ENCODE results near the gene DICER1. TPM values are rescaled to one million over a fixed set of nuclear protein-coding genes. Genes with fewer than 3 reads are reported as not detected.
A peak's percentile ranks its signal among the peaks of the same experiment; 100 is the strongest.
"Not testable (repeated sequence)": the region's sequence is repeated elsewhere in the genome, so short reads cannot be mapped to it uniquely, and the experiment has no call there.

The DICER1 gene
- total RNA-seq, 1 donor from 2014 or later, result 64.0 TPM

GRCh38 chr14:95182379-95182778, 25.1 kb upstream of the DICER1 start:
- no peak for DNase-seq (ENCODE audit: low spot score)
- Mint-ChIP-seq H3K4me1 (ENCODE audit: low read depth) (peaks cover 4% of the 10 kb centered on the region), H3K27ac (no peak overlapping the region), H3K4me3 (ENCODE audit: low read depth) (no peak overlapping the region), H3K27me3 (ENCODE audit: low read depth) (peaks cover 19% of the 10 kb centered on the region), H3K36me3 (ENCODE audit: low read depth) (no peaks in the 10 kb centered on the region), H3K9me3 (no peaks in the 10 kb centered on the region)
- intact Hi-C loops (cut with micrococcal nuclease), result no loop called here

DNA sequence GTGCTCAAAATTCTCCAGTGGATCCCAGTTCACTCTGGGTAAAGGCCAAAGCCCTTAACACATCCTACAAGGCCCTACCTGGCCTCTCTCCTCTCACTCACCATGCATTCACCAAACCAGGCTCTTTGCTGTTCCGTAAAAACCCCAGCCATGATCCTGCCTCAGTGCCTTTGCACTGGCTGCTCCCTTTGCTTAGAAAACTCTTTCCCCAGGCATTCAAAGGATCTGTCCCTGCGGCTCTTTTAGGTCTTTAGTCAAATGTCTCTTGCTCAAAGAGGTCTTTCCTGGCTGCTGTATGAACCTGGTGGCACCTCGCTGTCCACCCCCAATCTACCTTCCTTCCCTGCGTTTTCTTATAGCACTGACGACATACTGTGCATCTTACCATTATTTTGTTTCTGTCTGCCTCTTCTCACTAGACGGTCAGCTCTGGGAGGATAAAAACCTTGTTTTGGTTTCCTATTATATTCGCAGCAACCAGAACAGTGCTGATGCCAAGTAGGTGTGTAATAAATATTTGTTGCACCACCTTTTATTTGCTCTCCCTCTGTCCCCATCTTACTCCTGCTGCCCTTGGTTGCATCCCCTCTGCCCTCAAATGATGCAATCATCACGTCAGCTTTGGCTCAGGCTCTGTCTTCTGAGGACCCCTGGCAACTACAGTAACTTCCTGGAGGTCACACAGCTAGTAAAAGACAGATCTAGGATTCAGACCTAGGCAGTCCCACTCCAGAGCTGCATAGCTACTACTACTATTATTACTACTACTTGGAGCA, 23.8 kb upstream of the DICER1 start:
- Mint-ChIP-seq H3K9me3 (no peaks in the 10 kb centered on the region), H3K27ac (no peak overlapping the region), H3K27me3 (ENCODE audit: low read depth) (peaks cover 12% of the 10 kb centered on the region), H3K4me3 (ENCODE audit: low read depth) (no peak overlapping the region), H3K36me3 (ENCODE audit: low read depth) (no peaks in the 10 kb centered on the region), H3K4me1 (ENCODE audit: low read depth) (peaks cover 4% of the 10 kb centered on the region)
- intact Hi-C loops (cut with micrococcal nuclease), result no loop called here
- no peak for DNase-seq (ENCODE audit: low spot score)

GRCh38 chr14:95175670-95176069, 18.3 kb upstream of the DICER1 start:
- H3K36me3 Mint-ChIP-seq (ENCODE audit: low read depth); H3K4me1 Mint-ChIP-seq (ENCODE audit: low read depth); DNase-seq (ENCODE audit: low spot score); intact Hi-C loops (cut with micrococcal nuclease); H3K4me3 Mint-ChIP-seq (ENCODE audit: low read depth); H3K9me3 Mint-ChIP-seq; H3K27ac Mint-ChIP-seq: not testable (repeated sequence)
- H3K27me3 Mint-ChIP-seq (ENCODE audit: low read depth), result peaks cover 13% of the 10 kb centered on the region

DNA sequence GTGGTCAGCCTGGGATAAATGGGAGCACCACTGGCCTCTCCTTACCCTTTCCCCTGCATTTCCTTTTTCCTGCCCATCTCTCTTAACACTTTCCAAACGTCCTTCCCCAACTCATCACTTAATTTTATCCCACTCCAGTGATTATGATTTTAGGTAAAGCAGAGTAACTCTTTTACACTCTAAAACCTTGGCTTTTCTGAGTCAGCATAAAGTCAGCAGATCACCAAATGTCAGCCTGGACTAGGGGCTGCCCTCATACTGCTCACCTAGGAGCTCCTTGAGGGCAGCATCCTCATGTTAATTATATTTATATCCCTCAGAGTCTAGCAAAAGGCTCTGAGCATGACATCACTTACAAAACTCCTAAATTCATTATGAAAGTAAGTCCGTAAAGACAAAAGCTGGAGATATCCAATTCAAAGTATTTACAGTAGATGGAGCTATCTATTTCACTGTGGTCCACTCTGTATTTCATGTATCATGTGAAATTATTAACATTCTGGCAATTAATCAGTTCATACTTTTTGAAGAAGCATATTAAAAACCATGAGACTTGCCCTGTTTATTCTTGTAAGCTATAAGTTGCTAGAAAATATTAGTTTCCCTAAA, 17.0 kb upstream of the DICER1 start:
- H3K9me3 Mint-ChIP-seq, result no peaks in the 10 kb centered on the region
- H3K27me3 Mint-ChIP-seq (ENCODE audit: low read depth), result peaks cover 13% of the 10 kb centered on the region
- no peak for DNase-seq (ENCODE audit: low spot score)
- intact Hi-C loops (cut with micrococcal nuclease), result no loop called here
- H3K4me3 Mint-ChIP-seq (ENCODE audit: low read depth), result no peak overlapping the region
- H3K36me3 Mint-ChIP-seq (ENCODE audit: low read depth), result no peaks in the 10 kb centered on the region
- no peak overlapping the region for H3K27ac Mint-ChIP-seq
- no peaks in the 10 kb centered on the region for H3K4me1 Mint-ChIP-seq (ENCODE audit: low read depth)

GRCh38 chr14:95173518-95173917, 16.2 kb upstream of the DICER1 start:
- Mint-ChIP-seq H3K4me1 (ENCODE audit: low read depth) (no peaks in the 10 kb centered on the region), H3K27ac (no peak overlapping the region), H3K36me3 (ENCODE audit: low read depth) (no peaks in the 10 kb centered on the region), H3K27me3 (ENCODE audit: low read depth) (peaks cover 18% of the 10 kb centered on the region), H3K9me3 (no peaks in the 10 kb centered on the region), H3K4me3 (ENCODE audit: low read depth) (no peak overlapping the region)
- intact Hi-C loops (cut with micrococcal nuclease), result no loop called here
- DNase-seq (ENCODE audit: low spot score), result no peak

DNA sequence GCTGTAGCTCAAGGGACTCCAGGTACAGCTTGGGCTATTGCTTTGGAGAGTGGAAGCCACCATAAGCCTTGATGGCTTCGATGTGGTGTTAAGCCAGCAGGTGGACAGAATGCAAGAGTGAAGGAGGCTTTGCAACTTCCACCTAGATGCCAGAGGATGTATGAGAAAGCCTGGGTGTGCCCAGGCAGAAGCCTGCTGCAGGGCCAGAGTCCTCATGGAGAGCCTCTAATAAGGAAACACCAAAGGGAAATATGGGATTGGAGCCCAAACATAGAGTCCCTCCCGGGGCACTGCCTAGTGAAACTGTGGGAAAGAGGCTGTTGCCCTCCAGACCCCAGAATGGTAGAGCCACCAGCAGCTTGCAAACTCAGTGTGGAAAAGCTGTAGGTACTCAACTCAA, 9.8 kb upstream of the DICER1 start:
- H3K4me3 Mint-ChIP-seq (ENCODE audit: low read depth), result no peak overlapping the region
- H3K9me3 Mint-ChIP-seq, result peaks cover 14% of the 10 kb centered on the region
- no peaks in the 10 kb centered on the region for H3K4me1 Mint-ChIP-seq (ENCODE audit: low read depth)
- intact Hi-C loops (cut with micrococcal nuclease), result no loop called here
- H3K27ac Mint-ChIP-seq, result no peak overlapping the region
- DNase-seq (ENCODE audit: low spot score), result no peak
- H3K27me3 Mint-ChIP-seq (ENCODE audit: low read depth), result peaks cover 5% of the 10 kb centered on the region
- H3K36me3 Mint-ChIP-seq (ENCODE audit: low read depth), result no peaks in the 10 kb centered on the region

DNA sequence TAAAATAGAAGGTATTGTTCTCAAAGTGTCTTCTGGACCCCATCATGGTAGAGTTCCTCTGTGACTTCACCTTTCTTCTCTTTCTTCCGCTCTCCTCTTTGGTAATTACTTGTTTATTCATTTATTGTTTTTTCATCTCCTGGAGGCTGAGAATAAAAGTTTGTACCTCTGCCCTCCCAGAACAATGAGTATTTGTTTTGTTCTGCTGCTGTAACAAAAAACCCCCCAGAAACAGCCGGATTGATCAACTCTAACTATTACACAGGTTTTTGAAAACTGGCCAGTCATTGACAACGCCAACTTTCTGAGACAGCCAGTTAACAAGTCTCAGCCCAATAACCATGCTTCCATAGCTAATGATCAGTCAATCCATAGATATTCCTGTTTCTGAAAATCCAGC, 8.2 kb upstream of the DICER1 start:
- Mint-ChIP-seq H3K27me3 (ENCODE audit: low read depth) (peaks cover 5% of the 10 kb centered on the region), H3K9me3 (peaks cover 14% of the 10 kb centered on the region), H3K36me3 (ENCODE audit: low read depth) (no peaks in the 10 kb centered on the region), H3K4me3 (ENCODE audit: low read depth) (no peak overlapping the region), H3K4me1 (ENCODE audit: low read depth) (no peaks in the 10 kb centered on the region), H3K27ac (no peak overlapping the region)
- no peak for DNase-seq (ENCODE audit: low spot score)
- intact Hi-C loops (cut with micrococcal nuclease), result no loop called here

- Mint-ChIP-seq H3K4me1 (ENCODE audit: low read depth) (no peaks in the 10 kb centered on the region), H3K27me3 (ENCODE audit: low read depth) (peaks cover 5% of the 10 kb centered on the region), H3K9me3 (peaks cover 14% of the 10 kb centered on the region), H3K27ac (no peak overlapping the region), H3K4me3 (ENCODE audit: low read depth) (no peak overlapping the region), H3K36me3 (ENCODE audit: low read depth) (no peaks in the 10 kb centered on the region)
- intact Hi-C loops (cut with micrococcal nuclease), result no loop called here
- DNase-seq (ENCODE audit: low spot score), result no peak
Observed at GRCh38 chr14:95164506-95164905, 7.2 kb upstream of the DICER1 start.

DNA sequence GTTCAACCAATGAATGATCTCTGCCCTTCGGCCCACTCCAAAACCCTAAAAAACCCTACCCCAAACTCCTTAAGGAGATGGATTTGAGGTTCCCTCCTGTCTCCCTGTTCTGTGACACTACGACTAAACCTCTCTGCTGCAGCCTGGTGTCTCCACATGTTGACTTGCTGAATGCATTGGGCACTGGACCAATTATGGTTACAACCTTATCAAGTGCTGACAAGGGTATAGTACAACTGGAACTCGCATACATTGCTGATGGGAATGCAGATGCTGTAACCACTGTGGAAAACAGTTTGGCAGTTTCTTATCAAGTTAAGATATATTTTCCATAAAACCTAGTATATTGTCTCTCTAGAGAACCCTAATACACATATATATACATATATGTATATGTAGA, 6.3 kb upstream of the DICER1 start:
- Mint-ChIP-seq H3K27me3 (ENCODE audit: low read depth) (peaks cover under 1% of the 10 kb centered on the region), H3K36me3 (ENCODE audit: low read depth) (no peaks in the 10 kb centered on the region)

GRCh38 chr14:95163132-95163531, 5.8 kb upstream of the DICER1 start:
- Mint-ChIP-seq H3K4me1 (ENCODE audit: low read depth) (peaks cover 1% of the 10 kb centered on the region), H3K36me3 (ENCODE audit: low read depth) (no peaks in the 10 kb centered on the region), H3K4me3 (ENCODE audit: low read depth) (no peak overlapping the region), H3K27me3 (ENCODE audit: low read depth) (no peaks in the 10 kb centered on the region), H3K9me3 (peaks cover 14% of the 10 kb centered on the region), H3K27ac (no peak overlapping the region)
- no peak for DNase-seq (ENCODE audit: low spot score)
- intact Hi-C loops (cut with micrococcal nuclease), result no loop called here

More for the DNA sequence above, 6.3 kb upstream of the DICER1 start:
- H3K27ac Mint-ChIP-seq, result no peak overlapping the region
- DNase-seq (ENCODE audit: low spot score), result no peak
- peaks cover 14% of the 10 kb centered on the region for H3K9me3 Mint-ChIP-seq
- H3K4me3 Mint-ChIP-seq (ENCODE audit: low read depth), result no peak overlapping the region
- intact Hi-C loops (cut with micrococcal nuclease), result no loop called here
- no peaks in the 10 kb centered on the region for H3K4me1 Mint-ChIP-seq (ENCODE audit: low read depth)

DNA sequence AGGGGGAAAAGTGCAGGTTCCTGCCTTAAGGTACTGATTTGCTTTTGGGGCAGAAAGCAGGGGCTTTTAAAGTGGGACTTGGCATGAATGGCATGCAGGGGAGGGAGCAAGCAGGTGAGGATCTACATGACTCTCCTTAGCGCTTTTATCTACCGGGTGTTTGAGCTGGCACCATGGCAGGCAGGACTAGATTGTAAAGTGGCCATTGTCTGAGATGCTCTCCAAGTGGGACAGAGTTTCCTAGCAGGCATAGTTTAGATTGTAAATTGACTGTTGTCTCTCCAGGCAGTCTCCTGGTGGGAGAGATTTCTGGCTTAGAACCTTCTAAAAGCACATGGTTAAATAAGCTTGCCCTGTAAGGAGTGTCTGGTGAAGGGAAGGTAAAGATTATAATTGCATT, 5.3 kb upstream of the DICER1 start:
- Mint-ChIP-seq H3K27me3 (ENCODE audit: low read depth) (no peaks in the 10 kb centered on the region), H3K9me3 (peaks cover 14% of the 10 kb centered on the region), H3K4me1 (ENCODE audit: low read depth) (peaks cover 6% of the 10 kb centered on the region), H3K4me3 (ENCODE audit: low read depth) (no peak overlapping the region), H3K36me3 (ENCODE audit: low read depth) (no peaks in the 10 kb centered on the region), H3K27ac (no peak overlapping the region)
- DNase-seq (ENCODE audit: low spot score), result no peak
- intact Hi-C loops (cut with micrococcal nuclease), result no loop called here

GRCh38 chr14:95157048-95157326, 342 bp downstream of the DICER1 start:
- no peaks in the 10 kb centered on the region for H3K27me3 Mint-ChIP-seq (ENCODE audit: low read depth)
- H3K9me3 Mint-ChIP-seq, result no peaks in the 10 kb centered on the region
- DNase-seq (ENCODE audit: low spot score), result no peak
- H3K4me1 Mint-ChIP-seq (ENCODE audit: low read depth), result peaks cover 32% of the 10 kb centered on the region
- no peak overlapping the region for H3K27ac Mint-ChIP-seq
- intact Hi-C loops (cut with micrococcal nuclease), result loop anchor here (2.0 to 5.0 kb wide), 3 partner anchors 108 to 366 kb away; no protein-coding TSS in a partner anchor
- H3K36me3 Mint-ChIP-seq (ENCODE audit: low read depth), result peaks cover 25% of the 10 kb centered on the region
- peak overlapping the region; percentile 91 for H3K4me3 Mint-ChIP-seq (ENCODE audit: low read depth)

DNA sequence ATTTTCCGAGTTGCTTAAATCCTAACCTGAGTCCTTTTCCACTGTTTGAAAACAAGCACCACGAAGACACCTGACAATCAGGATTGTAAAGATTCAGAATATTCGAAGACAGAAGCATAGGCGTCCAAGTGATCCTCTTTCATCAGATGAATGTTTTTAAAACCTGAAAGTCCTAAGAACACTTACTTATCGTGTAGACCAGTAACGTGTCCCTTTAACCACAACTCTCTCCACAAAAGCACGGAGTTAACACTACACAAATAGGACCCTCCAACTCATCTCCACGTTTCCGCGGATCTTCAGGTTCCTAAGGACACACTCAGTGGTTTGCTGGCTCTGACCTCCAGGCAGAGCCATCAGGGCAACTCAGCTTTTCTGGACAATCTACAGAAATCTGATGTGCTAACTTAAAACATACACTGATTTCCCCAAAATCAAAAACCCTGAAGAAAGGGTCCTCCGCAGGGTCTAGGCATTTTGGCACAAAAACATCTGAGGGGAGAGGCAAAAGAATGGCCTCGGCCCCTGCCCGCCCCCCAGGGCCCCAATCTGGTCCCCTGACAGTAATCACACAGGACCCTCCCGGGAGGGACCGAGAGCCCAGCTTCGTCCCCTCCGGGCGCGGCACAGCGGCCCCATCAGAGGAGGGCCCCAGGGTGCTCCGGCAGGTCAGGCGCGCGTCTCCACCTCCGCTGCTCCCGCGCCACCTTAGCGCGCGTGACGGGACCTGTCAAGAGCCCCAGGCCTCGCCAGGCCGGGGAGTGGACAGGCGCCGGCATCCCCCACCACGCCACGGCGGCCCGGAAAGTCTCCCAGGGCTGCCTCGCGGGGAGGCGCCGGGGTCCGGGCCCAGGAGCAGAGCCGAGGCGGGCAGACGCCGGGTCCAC, 925 bp downstream of the DICER1 start:
- Mint-ChIP-seq H3K9me3 (no peaks in the 10 kb centered on the region), H3K4me3 (ENCODE audit: low read depth) (peak overlapping the region; percentile 81), H3K27me3 (ENCODE audit: low read depth) (no peaks in the 10 kb centered on the region), H3K27ac (peak overlapping the region; percentile 64), H3K36me3 (ENCODE audit: low read depth) (peaks cover 25% of the 10 kb centered on the region), H3K4me1 (ENCODE audit: low read depth) (peaks cover 37% of the 10 kb centered on the region)
- peak; percentile 38 for DNase-seq (ENCODE audit: low spot score)
- intact Hi-C loops (cut with micrococcal nuclease), result loop anchor here (2.0 to 5.0 kb wide), 3 partner anchors 108 to 366 kb away; no protein-coding TSS in a partner anchor

Measured in activated T-helper 2 cell treated with anti-CD3 and anti-CD28 coated beads, Interferon-gamma antibody, Interleukin-2, Interleukin-4, amounts not matched to agents 10 μg/mL and 5 μg/mL and 100 μg/mL, durations not matched to agents 14 hours and 24 hours and 36 hours (primary cell).